Measurements from ENCODE around the gene PTPRN2.

PTPRN2 gene

GRCh38 chr7:157927313-157927925, 660.2 kb downstream of the PTPRN2 start:
- TF ChIP-seq, protein P1, sequence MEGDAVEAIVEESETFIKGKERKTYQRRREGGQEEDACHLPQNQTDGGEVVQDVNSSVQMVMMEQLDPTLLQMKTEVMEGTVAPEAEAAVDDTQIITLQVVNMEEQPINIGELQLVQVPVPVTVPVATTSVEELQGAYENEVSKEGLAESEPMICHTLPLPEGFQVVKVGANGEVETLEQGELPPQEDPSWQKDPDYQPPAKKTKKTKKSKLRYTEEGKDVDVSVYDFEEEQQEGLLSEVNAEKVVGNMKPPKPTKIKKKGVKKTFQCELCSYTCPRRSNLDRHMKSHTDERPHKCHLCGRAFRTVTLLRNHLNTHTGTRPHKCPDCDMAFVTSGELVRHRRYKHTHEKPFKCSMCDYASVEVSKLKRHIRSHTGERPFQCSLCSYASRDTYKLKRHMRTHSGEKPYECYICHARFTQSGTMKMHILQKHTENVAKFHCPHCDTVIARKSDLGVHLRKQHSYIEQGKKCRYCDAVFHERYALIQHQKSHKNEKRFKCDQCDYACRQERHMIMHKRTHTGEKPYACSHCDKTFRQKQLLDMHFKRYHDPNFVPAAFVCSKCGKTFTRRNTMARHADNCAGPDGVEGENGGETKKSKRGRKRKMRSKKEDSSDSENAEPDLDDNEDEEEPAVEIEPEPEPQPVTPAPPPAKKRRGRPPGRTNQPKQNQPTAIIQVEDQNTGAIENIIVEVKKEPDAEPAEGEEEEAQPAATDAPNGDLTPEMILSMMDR (IDR thresholded peaks at IDR 0.05; ENCODE audit: control insufficient read depth, extremely low read depth, insufficient read depth): no peak
- DNase-seq (ENCODE audit: low read depth): no peak
- no peak overlapping the region for H3K4me3 ChIP-seq (ENCODE audit: low read depth, low read length)

DNA sequence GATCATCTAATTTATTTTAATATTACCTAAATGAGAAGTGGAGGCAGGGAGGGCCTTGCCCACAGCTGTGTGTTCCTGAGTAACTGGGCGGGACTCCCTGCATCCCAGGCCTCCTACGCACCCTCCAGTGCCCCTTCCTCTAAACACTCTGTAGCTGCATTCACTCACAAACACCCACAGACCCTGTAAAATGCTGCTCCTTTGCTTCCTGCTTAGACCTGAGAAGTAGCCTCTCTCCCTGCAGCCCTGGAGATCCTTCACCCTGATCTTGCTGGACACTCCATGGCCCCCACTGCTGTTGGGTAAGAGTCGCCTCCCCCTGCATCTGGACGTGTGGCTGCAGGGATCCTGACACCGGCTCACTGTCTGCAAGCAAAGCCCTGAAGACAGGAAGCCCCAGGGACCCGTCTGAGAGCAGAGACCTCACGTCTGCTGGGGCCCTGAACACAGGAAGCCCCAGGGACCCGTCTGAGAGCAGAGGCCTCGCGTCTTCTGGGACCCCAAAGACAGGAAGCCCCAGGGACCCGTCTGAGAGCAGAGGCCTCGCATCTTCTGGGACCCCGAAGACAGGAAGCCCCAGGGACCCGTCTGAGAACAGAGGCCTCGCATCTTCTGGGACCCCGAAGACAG, 661.0 kb downstream of the PTPRN2 start:
- no peak overlapping the region for H3K4me3 ChIP-seq (ENCODE audit: low read depth, low read length)
- TF ChIP-seq, protein P1 (IDR thresholded peaks at IDR 0.05; ENCODE audit: control insufficient read depth, extremely low read depth, insufficient read depth): no peak
- DNase-seq (ENCODE audit: low read depth): no peak

GRCh38 chr7:157926107-157926506, 661.5 kb downstream of the PTPRN2 start:
- TF ChIP-seq, protein P1 (IDR thresholded peaks at IDR 0.05; ENCODE audit: control insufficient read depth, extremely low read depth, insufficient read depth): no peak
- no peak overlapping the region for H3K4me3 ChIP-seq (ENCODE audit: low read depth, low read length)
- no peak for DNase-seq (ENCODE audit: low read depth)

DNA sequence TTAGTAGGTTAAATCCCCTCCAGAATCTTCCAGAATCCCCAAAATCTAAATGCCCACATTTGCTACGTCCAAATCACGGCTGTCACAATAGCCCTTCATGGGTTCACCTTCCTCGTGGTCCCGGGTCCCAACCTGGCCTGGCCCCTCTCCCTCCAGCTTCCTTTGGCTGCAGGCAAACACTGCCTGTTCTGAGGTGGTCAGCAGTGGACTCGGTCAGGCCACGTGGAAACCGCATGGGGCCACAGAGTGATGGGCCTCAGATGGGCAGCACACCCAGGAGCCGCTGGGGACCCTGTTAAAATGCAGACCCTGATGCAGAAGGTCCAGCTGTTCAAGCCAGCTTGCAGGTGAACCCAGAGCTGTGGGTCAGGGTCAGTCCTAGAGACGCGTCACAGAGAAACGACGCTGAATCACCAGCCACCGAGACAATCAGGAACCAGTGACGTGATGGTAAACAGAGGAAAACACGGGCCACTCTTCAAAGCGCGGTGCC, 662.2 kb downstream of the PTPRN2 start:
- no peak for DNase-seq (ENCODE audit: low read depth)
- no peak overlapping the region for H3K4me3 ChIP-seq (ENCODE audit: low read depth, low read length)
- TF ChIP-seq, protein P1 (IDR thresholded peaks at IDR 0.05; ENCODE audit: control insufficient read depth, extremely low read depth, insufficient read depth): no peak

GRCh38 chr7:157923903-157924630, 663.6 kb downstream of the PTPRN2 start:
- DNase-seq (ENCODE audit: low read depth): no peak
- H3K4me3 ChIP-seq (ENCODE audit: low read depth, low read length): no peak overlapping the region
- TF ChIP-seq, protein P1 (IDR thresholded peaks at IDR 0.05; ENCODE audit: control insufficient read depth, extremely low read depth, insufficient read depth): no peak

GRCh38 chr7:157922576-157922975, 665.0 kb downstream of the PTPRN2 start:
- no peak overlapping the region for H3K4me3 ChIP-seq (ENCODE audit: low read depth, low read length)
- TF ChIP-seq, protein P1 (IDR thresholded peaks at IDR 0.05; ENCODE audit: control insufficient read depth, extremely low read depth, insufficient read depth): no peak
- no peak for DNase-seq (ENCODE audit: low read depth)

Data from LNCaP clone FGC (cell line).